Measurements from ENCODE around the gene MYO3B. TPM values are rescaled to one million over a fixed set of nuclear protein-coding genes. Genes with fewer than 3 reads are reported as not detected.

MYO3B gene
- total and polyA plus RNA-seq, 2 donors (not counting 3 experiments of a cell fraction or from before 2014, with no cell fraction given), result 0.03 TPM; not detected in 1

DNA sequence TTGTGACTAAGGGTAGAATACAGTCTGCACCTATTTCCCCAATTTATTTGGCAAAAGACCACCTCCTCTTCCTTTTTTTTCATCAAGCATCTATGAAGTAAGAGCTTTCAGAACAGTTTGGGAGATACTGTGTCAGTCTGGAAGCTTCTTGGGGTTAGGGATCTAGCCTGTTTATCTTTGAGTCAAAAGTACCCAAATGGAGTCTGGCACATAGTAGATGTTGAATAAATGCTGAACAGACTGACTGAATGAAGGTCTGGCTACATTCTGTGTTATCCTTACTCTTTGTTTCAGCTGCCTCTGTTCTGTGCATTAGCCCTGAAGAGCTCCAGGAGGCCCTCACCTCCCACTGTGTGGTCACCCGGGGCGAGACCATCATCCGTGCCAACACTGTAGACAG lies 223.2 kb downstream of the MYO3B start:
- H3K79me2 ChIP-seq (ENCODE audit: control insufficient read depth, insufficient read depth, low read length), result no peaks in the 10 kb centered on the region
- no peak overlapping the region for H3K4me3 ChIP-seq (replicated peaks in 1 of 3; ENCODE audit: insufficient read depth in 1 of 3, low read depth in 1 of 3, low read length in 3 of 3)
- no peak for FAIRE-seq
- POLR2A ChIA-PET, result no interaction called here
- intact Hi-C loops (cut with micrococcal nuclease), result no loop called here
- H3K27me3 ChIP-seq (ENCODE audit: control insufficient read depth in 2 of 2, insufficient read depth in 2 of 2, low read length in 2 of 2), result peaks cover 3 to 6% of the 10 kb centered on the region in 2 experiments
- no peak for DNase-seq (ENCODE audit: low read depth, low spot score)
- H3K27ac ChIP-seq (ENCODE audit: insufficient read depth, low read depth, low read length), result no peak overlapping the region
- H3K4me2 ChIP-seq (ENCODE audit: insufficient read depth, low read length), result no peak overlapping the region
- no peak overlapping the region for H3K9ac ChIP-seq (replicated peaks; ENCODE audit: extremely low read depth, insufficient read depth, low read length)
- H3K9me1 ChIP-seq (replicated peaks; ENCODE audit: control insufficient read depth, extremely low read depth, insufficient read depth, low read length), result no peaks in the 10 kb centered on the region
- dilution Hi-C loops (cut with MboI; ENCODE audit: extremely low pct_ligation_motif_present, low sequenced_read_pairs), result no loop called here
- TF ChIP-seq POLR2A (IDR thresholded peaks at IDR 0.05; ENCODE audit: low read depth, low read length) (no peak), MYC (IDR thresholded peaks at IDR 0.05; ENCODE audit: low read depth, low read length) (no peak)
- TF ChIP-seq, protein P1, sequence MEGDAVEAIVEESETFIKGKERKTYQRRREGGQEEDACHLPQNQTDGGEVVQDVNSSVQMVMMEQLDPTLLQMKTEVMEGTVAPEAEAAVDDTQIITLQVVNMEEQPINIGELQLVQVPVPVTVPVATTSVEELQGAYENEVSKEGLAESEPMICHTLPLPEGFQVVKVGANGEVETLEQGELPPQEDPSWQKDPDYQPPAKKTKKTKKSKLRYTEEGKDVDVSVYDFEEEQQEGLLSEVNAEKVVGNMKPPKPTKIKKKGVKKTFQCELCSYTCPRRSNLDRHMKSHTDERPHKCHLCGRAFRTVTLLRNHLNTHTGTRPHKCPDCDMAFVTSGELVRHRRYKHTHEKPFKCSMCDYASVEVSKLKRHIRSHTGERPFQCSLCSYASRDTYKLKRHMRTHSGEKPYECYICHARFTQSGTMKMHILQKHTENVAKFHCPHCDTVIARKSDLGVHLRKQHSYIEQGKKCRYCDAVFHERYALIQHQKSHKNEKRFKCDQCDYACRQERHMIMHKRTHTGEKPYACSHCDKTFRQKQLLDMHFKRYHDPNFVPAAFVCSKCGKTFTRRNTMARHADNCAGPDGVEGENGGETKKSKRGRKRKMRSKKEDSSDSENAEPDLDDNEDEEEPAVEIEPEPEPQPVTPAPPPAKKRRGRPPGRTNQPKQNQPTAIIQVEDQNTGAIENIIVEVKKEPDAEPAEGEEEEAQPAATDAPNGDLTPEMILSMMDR (IDR thresholded peaks at IDR 0.05; ENCODE audit: extremely low read depth in 1 of 2, insufficient read depth in 1 of 2, low read depth in 1 of 2, low read length in 2 of 2), result no peak
- H3K36me3 ChIP-seq (ENCODE audit: control insufficient read depth in 2 of 2, extremely low read depth in 1 of 2, insufficient read depth in 2 of 2, low read length in 2 of 2), result no peaks in the 10 kb centered on the region
- H3K9me3 ChIP-seq (replicated peaks; ENCODE audit: control insufficient read depth, insufficient read depth, low read length), result no peaks in the 10 kb centered on the region
- H3K4me1 ChIP-seq (ENCODE audit: control insufficient read depth, extremely low read depth, insufficient read depth, low read length), result no peaks in the 10 kb centered on the region
- no peaks in the 10 kb centered on the region for H4K20me1 ChIP-seq (replicated peaks; ENCODE audit: control insufficient read depth, extremely low read depth, insufficient read depth, low read length)
- no peak overlapping the region for H2AFZ ChIP-seq (ENCODE audit: low read depth, low read length)
- CTCF ChIA-PET, result interaction anchor here (1.0 to 1.3 kb wide), 3 partner anchors 8 to 40 kb away, joined by 3 to 4 read pairs (median 3); no protein-coding TSS in a partner anchor
- no TSS peak for BruUV-seq (replicated peaks)

DNA sequence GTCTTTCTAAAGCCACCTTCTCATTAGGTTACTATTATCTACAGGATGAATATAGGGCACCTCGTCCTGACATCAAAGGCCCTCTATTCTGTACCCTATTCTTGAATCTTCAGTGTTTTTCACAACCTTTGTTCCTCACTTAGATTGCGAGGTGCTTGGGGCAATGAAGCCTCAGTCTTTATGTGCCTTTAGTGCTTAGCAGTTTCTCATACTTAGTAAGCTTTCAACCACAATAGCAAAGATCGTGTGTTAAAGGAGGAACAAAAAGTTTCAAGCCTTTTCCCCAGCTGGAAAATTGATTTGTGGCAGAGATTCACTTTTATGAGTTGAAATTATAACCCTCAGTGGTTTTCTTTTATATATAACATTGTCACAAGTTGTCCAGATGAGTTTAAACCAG lies 226.9 kb downstream of the MYO3B start:
- BruUV-seq (replicated peaks), result no TSS peak
- dilution Hi-C loops (cut with MboI; ENCODE audit: extremely low pct_ligation_motif_present, low sequenced_read_pairs) (no loop called here), intact Hi-C loops (cut with micrococcal nuclease) (loop anchor here (5.0 kb wide), 1 partner anchor 127 kb away; no protein-coding TSS in a partner anchor)
- FAIRE-seq (no peak), DNase-seq (ENCODE audit: low read depth, low spot score) (no peak)
- no peaks in the 10 kb centered on the region for H4K20me1 ChIP-seq (replicated peaks; ENCODE audit: control insufficient read depth, extremely low read depth, insufficient read depth, low read length)
- no peak overlapping the region for H2AFZ ChIP-seq (ENCODE audit: low read depth, low read length)
- H3K27me3 ChIP-seq (ENCODE audit: control insufficient read depth in 2 of 2, insufficient read depth in 2 of 2, low read length in 2 of 2), result peaks cover 6 to 22% of the 10 kb centered on the region in 2 experiments
- no peak overlapping the region for H3K27ac ChIP-seq (ENCODE audit: insufficient read depth, low read depth, low read length)
- CTCF ChIA-PET, result no interaction called here
- no peaks in the 10 kb centered on the region for H3K79me2 ChIP-seq (ENCODE audit: control insufficient read depth, insufficient read depth, low read length)
- no peaks in the 10 kb centered on the region for H3K36me3 ChIP-seq (ENCODE audit: control insufficient read depth in 2 of 2, extremely low read depth in 1 of 2, insufficient read depth in 2 of 2, low read length in 2 of 2)
- H3K9me1 ChIP-seq (replicated peaks; ENCODE audit: control insufficient read depth, extremely low read depth, insufficient read depth, low read length), result no peaks in the 10 kb centered on the region
- H3K4me1 ChIP-seq (ENCODE audit: control insufficient read depth, extremely low read depth, insufficient read depth, low read length), result peaks cover 3% of the 10 kb centered on the region
- no peak overlapping the region for H3K4me2 ChIP-seq (ENCODE audit: insufficient read depth, low read length)
- no peak overlapping the region for H3K9ac ChIP-seq (replicated peaks; ENCODE audit: extremely low read depth, insufficient read depth, low read length)
- no peaks in the 10 kb centered on the region for H3K9me3 ChIP-seq (replicated peaks; ENCODE audit: control insufficient read depth, insufficient read depth, low read length)
- H3K4me3 ChIP-seq (replicated peaks in 1 of 3; ENCODE audit: insufficient read depth in 1 of 3, low read depth in 1 of 3, low read length in 3 of 3), result no peak overlapping the region
- TF ChIP-seq EZH2 (IDR thresholded peaks at IDR 0.05; ENCODE audit: borderline replicate concordance, low read depth, low read length, severe bottlenecking) (no peak), FOS (IDR thresholded peaks at IDR 0.05; ENCODE audit: borderline replicate concordance, insufficient read depth, low read length) (no peak), POLR2AphosphoS5 (IDR thresholded peaks at IDR 0.05; ENCODE audit: insufficient read depth, low read depth, low read length) (no peak), JUN (IDR thresholded peaks at IDR 0.05; ENCODE audit: borderline replicate concordance, insufficient read depth, insufficient read length, low read depth) (no peak), POLR2A (IDR thresholded peaks at IDR 0.05; ENCODE audit: low read depth, low read length) (no peak), GATA2 (IDR thresholded peaks at IDR 0.05; ENCODE audit: insufficient read depth, insufficient read length, low read depth, low read length) (no peak), MYC (IDR thresholded peaks at IDR 0.05; ENCODE audit: low read depth, low read length) (no peak)
- TF ChIP-seq, protein P2, sequence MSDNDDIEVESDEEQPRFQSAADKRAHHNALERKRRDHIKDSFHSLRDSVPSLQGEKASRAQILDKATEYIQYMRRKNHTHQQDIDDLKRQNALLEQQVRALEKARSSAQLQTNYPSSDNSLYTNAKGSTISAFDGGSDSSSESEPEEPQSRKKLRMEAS (IDR thresholded peaks at IDR 0.05; ENCODE audit: insufficient read depth, insufficient read length), result no peak
- TF ChIP-seq, protein P1 (IDR thresholded peaks at IDR 0.05; ENCODE audit: extremely low read depth in 1 of 2, insufficient read depth in 1 of 2, low read depth in 1 of 2, low read length in 2 of 2), result no peak
- POLR2A ChIA-PET, result no interaction called here
